HG02970 (cell line): ENCODE results near the gene HSD17B14.
"Not testable (repeated sequence)": the region's sequence is repeated elsewhere in the genome, so short reads cannot be mapped to it uniquely, and the experiment has no call there.

Experiments
- ATAC-seq: cut with Tn5 transposase; IDR thresholded peaks from one replicate; pipeline ENCODE4 v1.9.1; 2021; ENCODE audit warnings: mild to moderate bottlenecking, moderate library complexity, moderate number of reproducible peaks; ENCODE audit not compliant: unreplicated experiment, low FRiP score

HSD17B14 gene

GRCh38 chr19:48799358-48800300, 36.7 kb downstream of the HSD17B14 start:
- ATAC-seq: no peak

GRCh38 chr19:48798937-48799336, 37.4 kb downstream of the HSD17B14 start:
- no peak for ATAC-seq

- no peak for ATAC-seq
Measured at GRCh38 chr19:48797103-48797502, 39.2 kb downstream of the HSD17B14 start.

- no peak for ATAC-seq
Measured at GRCh38 chr19:48796298-48797083, 39.8 kb downstream of the HSD17B14 start.

- no peak for ATAC-seq
Measured at GRCh38 chr19:48795685-48796070, 40.6 kb downstream of the HSD17B14 start.

- peak; percentile 73 for ATAC-seq
Measured at GRCh38 chr19:48795055-48795684, 41.1 kb downstream of the HSD17B14 start.

GRCh38 chr19:48794291-48794690, 42.0 kb downstream of the HSD17B14 start:
- no peak for ATAC-seq

GRCh38 chr19:48793271-48793670, 43.0 kb downstream of the HSD17B14 start:
- ATAC-seq: no peak

- ATAC-seq: not testable (repeated sequence)
Measured at GRCh38 chr19:48787331-48787730, 49.0 kb downstream of the HSD17B14 start.

- ATAC-seq: not testable (repeated sequence)
Measured at GRCh38 chr19:48786422-48786821, 49.9 kb downstream of the HSD17B14 start.

- ATAC-seq: no peak
Measured at GRCh38 chr19:48784527-48784926, 51.8 kb downstream of the HSD17B14 start.

GRCh38 chr19:48780631-48781391, 55.5 kb downstream of the HSD17B14 start:
- no peak for ATAC-seq

- ATAC-seq: no peak
Measured at GRCh38 chr19:48779636-48780035, 56.7 kb downstream of the HSD17B14 start.

GRCh38 chr19:48777720-48778119, 58.6 kb downstream of the HSD17B14 start:
- no peak for ATAC-seq

GRCh38 chr19:48777139-48777538, 59.2 kb downstream of the HSD17B14 start:
- no peak for ATAC-seq

- ATAC-seq: no peak
Measured at GRCh38 chr19:48772503-48772953, 63.8 kb downstream of the HSD17B14 start.

GRCh38 chr19:48770734-48771472, 65.4 kb downstream of the HSD17B14 start:
- ATAC-seq: no peak

- no peak for ATAC-seq
Measured at GRCh38 chr19:48770266-48770665, 66.0 kb downstream of the HSD17B14 start.

- no peak for ATAC-seq
Measured at GRCh38 chr19:48768994-48769713, 67.1 kb downstream of the HSD17B14 start.
